Posterior cingulate gyrus (tissue), 11 donors: ENCODE data around the gene IPO4.

Experiments
- DNase-seq, 10 donors: peaks; one replicate each; pipeline versions ENCODE4 v3.0.0 to v3.0.0-alpha.2; 2020 to 2021; ENCODE audit warnings: mixed read lengths in 3 of 10
- intact Hi-C: fragments of 100-400 bp; cut with DNase I; formaldehyde crosslinking; loops from one replicate; pipeline ENCODE4 v1.15.1; 2023

Gene IPO4

GRCh38 chr14:24138396-24139271 is 50.0 kb downstream of the IPO4 start:
- DNase-seq: peak in 1 of 10 donors; percentile 61
- intact Hi-C loops: no loop called here

GRCh38 chr14:24137529-24138395 is 50.9 kb downstream of the IPO4 start:
- peak in 1 of 10 donors; percentile 11 for DNase-seq
- intact Hi-C loops: no loop called here

- intact Hi-C loops: no loop called here
- DNase-seq: peak in 1 of 10 donors; percentile 66
Measured at GRCh38 chr14:24136684-24137528, 51.7 kb downstream of the IPO4 start.

- intact Hi-C loops: no loop called here
Measured at GRCh38 chr14:24135834-24136683, 52.6 kb downstream of the IPO4 start, which contains the start of gene PSME1. TSS of gene PSME1 (plus strand) at chr14:24136194. CDS start at chr14:24136263, 69 bp downstream.

GRCh38 chr14:24135584-24135833 is 53.1 kb downstream of the IPO4 start:
- DNase-seq: no peak
- intact Hi-C loops: no loop called here

More at GRCh38 chr14:24135834-24136683, 52.6 kb downstream of the IPO4 start, which contains the start of gene PSME1:
- peak; percentile 87 to 99 (median 94) for DNase-seq

GRCh38 chr14:24133735-24134134 is 54.9 kb downstream of the IPO4 start:
- intact Hi-C loops: no loop called here
- no peak for DNase-seq

GRCh38 chr14:24132976-24133375 is 55.6 kb downstream of the IPO4 start:
- DNase-seq: no peak
- intact Hi-C loops: no loop called here

GRCh38 chr14:24132061-24132685 is 56.4 kb downstream of the IPO4 start:
- intact Hi-C loops: no loop called here
- peak in 1 of 10 donors; percentile 77 for DNase-seq

- intact Hi-C loops: no loop called here
- no peak for DNase-seq
Measured at GRCh38 chr14:24131549-24131966, 57.1 kb downstream of the IPO4 start.

- intact Hi-C loops: no loop called here
- DNase-seq: peak in 1 of 10 donors; percentile 45
Measured at GRCh38 chr14:24130717-24131548, 57.7 kb downstream of the IPO4 start.

- peak in 1 of 10 donors; percentile 38 for DNase-seq
- intact Hi-C loops: no loop called here
Measured at GRCh38 chr14:24130380-24130716, 58.3 kb downstream of the IPO4 start, which contains the start of gene FITM1. TSS of gene FITM1 (plus strand) at chr14:24130659. CDS start at chr14:24131564, 905 bp downstream.
